ENCODE results near the gene FDXR.

The FDXR gene

DNA sequence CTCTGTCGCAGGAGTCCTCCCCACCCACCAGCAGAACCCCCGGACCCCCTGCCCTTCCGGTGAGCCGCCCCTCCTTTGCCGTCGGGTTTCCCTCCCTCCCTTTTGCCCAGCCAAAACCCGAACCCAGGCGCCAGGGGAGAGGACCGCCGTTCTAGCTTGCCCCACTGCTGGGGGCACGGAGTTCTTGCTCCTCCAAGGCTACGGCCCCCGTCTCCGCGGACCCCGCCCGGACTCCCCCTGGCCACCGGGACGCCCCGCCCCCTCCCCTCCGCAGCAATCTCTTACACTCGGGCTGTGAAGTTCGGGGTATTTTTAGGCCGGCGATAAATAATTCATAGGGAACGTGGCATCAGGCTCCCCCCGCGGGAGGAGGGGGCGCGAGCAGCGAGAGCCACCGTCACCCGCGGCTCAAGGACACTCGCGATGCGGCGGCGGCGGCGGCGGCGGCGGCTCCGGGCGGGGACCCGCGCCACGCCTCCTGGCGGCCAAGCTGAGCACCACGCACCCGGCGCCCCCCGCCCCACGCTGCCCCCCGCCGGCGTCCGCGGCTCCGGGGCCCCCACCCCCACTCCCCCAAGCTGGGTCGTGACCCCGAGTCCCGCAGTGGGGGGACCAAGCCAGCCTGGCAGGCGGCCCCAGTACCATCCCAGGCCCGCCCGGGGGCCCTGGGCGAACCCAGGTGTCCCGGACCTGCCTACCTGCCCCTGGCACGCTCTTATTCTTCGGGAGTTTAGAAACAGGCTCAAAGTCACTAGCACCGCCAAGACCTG, 13.2 kb downstream of the FDXR start, which contains the start of gene GRIN2C:
Gene GRIN2C, minus strand, starts transcription at position 427 of the 770 bp plus-strand sequence. CDS start 4,793 bp downstream, outside the sequence.
- DNase-seq (ENCODE audit: low read depth in 1 of 2, low spot score in 1 of 2), result no peak

DNA sequence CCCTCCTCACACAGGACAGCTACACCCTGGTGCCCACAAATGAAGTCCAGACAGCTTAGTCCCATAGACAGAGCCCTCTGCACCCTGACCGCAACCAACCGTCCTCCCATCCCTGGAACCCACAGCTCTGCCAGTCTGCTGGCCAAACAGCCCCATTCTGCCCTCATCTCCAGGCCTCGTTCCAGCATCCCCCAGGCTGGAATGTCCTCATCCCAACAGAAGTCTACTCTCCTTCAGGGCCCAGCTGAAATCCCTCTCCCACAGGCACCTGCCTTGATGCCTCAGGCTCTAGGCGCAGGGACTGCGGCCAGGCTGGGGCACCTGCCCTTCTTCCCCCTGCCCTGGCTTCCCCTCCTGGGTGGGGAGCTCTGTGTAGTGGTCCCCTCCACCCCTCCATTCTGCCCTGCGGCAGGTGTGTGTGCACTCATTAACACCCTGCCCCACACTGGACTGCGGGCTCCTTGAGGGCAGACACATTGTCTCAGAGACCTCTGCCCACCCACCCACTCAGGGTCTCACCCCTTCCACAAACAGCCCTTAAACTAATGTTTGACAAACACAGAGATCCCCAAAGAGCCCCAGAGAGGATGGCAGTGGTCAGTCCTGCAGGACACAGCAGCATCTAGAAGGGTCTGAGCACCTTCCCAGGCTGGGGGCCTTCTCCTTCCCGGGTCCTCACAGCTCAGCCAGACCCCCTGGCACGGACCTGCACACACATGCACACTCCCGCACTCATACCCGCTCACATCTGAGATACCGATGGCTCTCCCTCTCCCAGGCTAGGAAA, 13.9 kb downstream of the FDXR start:
- DNase-seq (ENCODE audit: low read depth in 1 of 2, low spot score in 1 of 2), result no peak

DNA sequence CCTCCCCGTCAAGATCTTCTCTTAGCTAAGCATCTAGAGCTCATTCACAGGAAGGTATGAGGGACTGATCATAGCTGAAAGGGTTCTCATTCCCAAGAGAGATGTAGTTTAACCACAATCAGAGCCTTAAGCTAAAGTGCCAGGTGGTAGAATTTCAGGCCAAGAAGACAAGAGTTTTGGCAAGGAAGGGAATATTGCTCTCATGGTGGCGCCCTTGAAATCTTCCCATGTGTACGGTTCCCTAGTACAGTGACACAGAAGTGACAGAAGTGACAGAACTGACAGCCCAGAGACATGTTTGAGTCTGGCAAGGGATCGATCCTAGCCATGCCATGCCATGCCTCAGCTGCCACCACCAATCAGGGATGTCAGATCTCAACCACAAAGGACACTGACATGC, 15.6 kb downstream of the FDXR start:
- DNase-seq (ENCODE audit: low read depth in 1 of 2, low spot score in 1 of 2), result no peak

DNA sequence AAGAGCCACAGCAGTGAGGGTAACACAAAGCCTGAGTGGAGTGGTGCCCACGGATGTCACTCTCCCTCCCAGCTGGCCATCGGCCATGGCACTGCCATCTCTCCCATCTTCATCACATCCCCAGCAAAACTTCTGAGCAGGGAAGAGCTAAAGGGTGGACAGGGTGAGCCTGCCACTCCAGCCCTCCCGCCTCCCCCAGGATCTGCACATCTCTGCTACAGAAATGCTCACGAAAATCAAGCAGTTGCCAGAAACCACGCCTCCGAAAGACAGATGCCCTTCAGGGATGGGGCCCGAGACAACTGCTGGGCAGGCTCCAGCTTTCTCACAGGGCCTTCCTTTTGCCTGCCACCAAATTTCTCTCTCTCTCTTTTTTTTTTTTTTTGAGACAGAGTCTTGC, 16.7 kb downstream of the FDXR start:
- no peak for DNase-seq (ENCODE audit: low read depth in 1 of 2, low spot score in 1 of 2)

DNA sequence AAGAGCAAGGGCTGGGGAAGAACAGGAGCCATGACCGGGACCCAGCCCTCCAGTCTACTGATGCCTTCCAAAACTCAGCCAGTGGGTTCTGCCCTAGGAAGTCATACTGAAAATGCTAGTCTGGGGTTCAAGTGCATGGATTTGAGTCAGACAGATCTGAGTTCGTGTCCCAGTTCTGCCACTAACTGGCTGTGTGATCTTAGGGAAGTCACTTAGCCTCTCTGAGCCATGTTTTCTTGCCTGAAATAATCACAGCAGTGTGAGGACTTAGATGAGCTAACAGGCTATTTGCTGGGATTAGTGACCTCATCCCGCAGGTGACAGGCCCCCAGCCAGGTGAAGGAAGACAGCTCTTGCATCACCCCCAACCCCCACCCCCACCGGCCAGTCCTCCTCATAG, 17.5 kb downstream of the FDXR start:
- DNase-seq (ENCODE audit: low read depth in 1 of 2, low spot score in 1 of 2), result no peak

DNA sequence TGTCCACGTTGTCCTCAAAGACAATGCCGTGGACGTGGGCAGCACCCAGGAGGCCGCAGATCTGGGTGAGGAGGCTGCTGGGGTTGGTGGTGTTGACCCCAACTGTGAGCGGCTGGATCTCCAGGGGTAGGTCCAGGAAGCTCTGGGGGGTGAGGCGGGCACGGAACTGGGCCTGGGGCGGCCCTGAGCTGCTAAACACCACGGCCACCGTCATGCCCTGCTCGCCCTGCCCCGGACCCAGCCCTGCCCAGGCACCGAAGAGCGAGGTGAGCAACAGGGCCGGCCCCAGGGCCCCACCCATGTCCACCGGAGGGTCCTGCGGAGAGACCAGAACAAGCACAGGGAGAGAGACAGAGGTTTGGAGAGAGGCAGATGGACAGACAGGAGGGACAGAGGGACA, 18.0 kb downstream of the FDXR start:
- no peak for DNase-seq (ENCODE audit: low read depth in 1 of 2, low spot score in 1 of 2)

DNA sequence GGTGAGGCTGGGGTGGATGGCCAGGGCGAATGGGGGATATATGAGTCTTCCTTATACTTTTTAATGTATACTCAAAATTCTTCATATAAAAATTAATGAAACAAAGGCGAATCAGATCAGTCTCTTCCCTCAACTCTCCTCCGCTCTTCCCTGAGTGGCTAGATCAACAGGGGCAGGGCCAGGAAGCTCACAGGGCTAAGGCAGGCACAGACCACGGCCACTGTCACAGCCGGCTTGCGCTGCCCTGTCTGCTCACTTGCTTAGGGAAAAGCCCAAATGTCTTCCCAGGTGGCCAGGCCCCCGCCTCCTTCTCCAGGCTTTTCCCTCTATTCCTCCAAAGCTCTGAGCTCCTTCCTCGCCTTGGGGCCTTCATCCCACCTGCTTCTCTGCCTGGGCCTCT, 19.1 kb downstream of the FDXR start:
- no peak for DNase-seq (ENCODE audit: low read depth in 1 of 2, low spot score in 1 of 2)

DNA sequence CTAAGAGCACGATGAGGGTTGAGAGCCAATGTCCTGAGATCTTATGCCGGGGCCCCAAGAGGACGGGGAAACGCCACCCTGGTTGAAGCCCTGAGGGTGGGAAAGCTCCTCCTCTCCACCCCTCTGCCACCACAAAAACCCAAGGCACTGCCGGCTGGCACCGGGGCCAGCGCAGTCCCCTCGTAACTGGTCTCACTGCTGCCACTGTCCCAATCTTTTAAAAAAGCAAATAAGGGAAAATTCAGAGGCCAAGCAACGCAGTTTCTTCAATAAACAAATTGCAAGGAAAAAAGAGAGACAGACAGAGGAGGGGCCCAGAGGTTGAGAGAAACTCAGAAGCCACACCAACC, 19.8 kb downstream of the FDXR start:
- no peak for DNase-seq (ENCODE audit: low read depth in 1 of 2, low spot score in 1 of 2)

DNA sequence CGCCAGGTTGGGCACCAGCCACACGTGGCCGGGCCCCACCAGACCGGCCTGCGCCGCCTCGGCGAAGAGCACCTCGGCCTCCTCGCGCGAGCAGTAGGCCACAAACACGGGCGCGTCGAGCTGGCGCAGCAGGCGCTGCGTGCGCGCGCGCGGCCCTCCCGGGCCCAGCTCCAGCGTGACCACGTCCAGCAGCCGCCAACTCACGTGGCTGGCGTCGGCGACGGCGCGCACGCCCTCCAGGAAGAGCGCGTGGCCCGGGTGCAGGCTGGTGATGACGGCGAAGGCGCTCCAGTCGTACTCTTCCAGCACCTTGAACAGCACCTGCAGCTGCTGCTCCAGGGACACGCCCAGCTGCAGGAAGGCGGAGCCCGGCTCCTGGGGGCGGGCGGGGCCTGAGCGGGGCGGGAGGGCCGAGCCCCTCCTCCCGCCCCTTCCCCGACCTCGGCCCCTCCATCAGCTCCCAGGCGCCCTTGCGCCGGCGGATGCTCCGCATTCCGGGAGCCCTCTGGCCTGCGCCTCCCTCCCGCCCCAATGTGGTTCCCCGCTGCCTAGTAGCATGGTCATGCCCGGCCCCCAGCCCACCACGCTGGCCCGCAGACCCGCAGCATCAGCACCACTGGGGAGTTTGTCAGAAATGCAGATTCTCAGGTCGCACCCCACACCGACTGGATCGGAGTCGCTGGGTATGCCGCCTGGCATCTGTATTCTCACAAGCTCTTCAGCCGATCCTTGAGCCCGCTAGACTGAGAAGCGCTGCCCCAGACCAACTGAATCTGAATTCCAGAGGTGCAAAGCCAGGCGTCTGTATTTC, 20.4 kb downstream of the FDXR start:
- DNase-seq (ENCODE audit: low read depth in 1 of 2, low spot score in 1 of 2), result peak; percentile 29 to 48

DNA sequence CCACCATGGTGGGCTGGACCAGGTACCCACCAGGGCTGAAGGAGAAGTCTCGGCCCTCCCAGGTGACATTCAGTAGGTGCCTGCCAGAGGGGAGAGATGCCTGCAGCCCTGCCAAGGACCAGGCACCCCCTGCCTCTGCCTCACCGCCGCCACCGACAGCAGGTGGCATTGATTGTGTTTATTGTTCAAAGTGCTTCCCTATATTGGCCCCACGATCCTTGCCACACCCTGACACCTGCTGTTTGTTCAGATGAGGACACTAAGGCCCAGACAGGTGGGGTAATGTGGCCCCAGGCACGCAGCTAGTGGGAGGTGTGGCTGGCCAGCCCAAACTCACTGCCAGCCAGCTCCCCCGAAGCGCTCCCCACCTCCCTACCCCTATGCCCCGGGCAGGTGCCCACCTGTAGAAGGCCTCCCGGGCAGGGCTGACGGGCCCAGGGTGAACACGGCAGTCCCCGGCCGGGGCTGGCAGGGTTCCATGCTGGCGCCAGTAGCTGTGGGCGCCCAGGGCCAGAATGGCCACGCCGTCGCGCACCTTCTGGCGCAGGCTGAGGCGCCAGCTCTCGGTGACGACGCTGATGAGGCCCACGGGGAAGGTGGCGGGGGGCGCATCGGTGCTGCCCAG, 21.1 kb downstream of the FDXR start:
- DNase-seq (ENCODE audit: low read depth in 1 of 2, low spot score in 1 of 2), result no peak

DNA sequence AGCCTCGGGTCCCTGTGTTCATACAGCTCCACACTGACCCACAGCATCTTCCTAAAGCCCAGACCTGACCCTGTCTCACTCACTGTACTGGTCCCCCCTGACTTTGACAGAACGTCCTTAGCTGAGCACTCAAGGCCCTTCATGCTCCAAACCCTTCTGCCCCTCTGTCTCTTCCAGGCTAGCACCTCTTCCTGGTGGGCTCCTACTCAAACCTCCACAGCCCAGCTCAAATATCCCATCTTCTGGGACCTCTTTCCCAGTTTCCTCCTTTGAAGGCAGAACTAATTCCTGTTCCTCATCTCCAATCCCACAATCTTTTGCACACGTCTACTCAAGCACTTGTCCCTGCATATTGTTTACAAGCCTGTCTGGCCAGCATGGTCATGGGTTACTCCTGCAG, 21.9 kb downstream of the FDXR start:
- DNase-seq (ENCODE audit: low read depth in 1 of 2, low spot score in 1 of 2), result no peak

DNA sequence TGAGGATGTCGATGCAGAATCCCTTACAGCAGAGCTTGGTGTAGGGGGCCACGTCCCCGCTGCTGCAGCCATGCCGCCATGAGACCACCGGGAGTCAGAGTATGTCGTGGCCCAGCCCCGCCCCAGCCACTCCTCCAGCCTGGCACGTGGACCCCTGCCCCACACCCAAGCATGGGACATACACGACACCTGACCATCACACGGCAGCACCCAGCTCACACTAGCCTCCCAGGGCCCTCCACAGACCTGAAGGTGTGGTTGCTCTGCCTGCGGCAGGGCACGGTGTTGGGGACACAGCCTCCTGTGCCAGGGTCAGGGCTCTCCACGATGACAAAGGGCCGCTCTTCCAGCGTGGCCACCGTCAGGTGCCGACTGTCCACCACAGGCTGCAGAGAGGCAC, 22.5 kb downstream of the FDXR start:
- DNase-seq (ENCODE audit: low read depth in 1 of 2, low spot score in 1 of 2), result no peak

DNA sequence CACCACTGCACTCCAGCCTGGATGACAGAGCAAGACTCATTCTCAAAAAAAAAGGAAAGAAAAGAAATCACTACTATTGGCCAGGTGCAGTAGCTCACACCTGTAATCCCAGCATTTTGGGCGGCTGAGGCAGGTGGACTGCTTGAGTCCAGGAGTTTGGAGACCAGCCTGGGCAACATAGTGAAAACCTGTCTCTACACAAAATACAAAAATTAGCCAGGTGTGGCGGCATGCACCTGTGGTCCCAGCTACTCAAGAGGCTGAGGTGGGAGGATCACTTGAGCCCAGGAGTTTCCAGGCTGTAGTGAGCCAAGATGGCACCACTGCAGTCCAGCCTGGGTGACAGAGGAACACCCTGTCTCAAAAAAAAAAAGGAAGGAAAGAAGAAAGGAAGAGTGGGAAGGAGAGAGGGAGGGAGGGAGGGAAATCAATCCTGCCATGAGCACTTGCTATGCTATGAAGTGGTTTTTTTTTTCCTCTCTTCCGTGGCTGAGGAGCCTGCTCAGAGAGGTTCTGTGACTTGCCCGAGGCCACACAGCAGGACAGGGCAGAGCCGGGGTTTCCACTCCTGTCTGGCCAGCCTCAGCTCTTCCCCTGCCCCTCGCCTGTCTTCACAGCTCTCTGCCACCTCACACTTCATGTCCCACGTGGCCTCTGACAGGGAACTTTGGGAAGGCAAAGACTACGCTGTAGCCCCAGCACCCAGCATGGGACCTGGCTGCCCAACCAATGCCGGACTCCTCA, 24.0 kb downstream of the FDXR start:
- no peak for DNase-seq (ENCODE audit: low read depth in 1 of 2, low spot score in 1 of 2)

DNA sequence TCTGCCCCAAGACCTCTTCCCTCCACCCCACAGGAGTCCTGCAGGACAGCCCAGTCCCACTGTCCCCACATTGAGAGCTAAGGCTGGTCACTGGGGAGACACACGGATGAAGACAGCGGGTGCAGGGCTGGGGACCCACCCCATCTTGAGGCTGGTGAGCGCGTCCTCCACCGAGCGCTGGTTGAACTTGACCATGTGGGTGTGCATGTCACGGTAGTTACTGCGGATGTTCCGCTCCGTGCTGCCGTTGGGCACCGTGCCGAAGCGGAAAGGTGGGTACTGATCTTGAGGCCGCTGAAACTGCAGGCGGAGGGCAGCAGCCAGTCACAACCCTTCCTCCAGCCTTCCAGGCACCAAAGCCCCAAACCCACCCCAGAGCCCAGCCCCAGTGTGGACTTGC, 26.2 kb downstream of the FDXR start:
- DNase-seq (ENCODE audit: low read depth in 1 of 2, low spot score in 1 of 2), result no peak

DNA sequence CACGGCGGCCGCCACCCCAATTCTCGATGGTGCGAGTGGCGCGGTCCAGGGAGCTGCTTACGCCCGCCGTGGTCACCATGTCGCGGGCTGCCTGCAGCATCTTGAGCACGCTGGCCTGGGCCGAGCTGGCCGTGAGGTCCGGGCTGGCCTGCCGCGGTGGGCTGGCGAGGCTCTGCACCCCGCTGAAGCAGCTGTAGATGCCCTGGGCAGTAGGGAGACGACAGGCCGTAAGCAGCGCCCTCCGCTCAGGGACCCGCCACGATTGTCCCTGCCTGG, 29.5 kb downstream of the FDXR start:
- no peak for DNase-seq (ENCODE audit: low read depth in 1 of 2, low spot score in 1 of 2)

DNA sequence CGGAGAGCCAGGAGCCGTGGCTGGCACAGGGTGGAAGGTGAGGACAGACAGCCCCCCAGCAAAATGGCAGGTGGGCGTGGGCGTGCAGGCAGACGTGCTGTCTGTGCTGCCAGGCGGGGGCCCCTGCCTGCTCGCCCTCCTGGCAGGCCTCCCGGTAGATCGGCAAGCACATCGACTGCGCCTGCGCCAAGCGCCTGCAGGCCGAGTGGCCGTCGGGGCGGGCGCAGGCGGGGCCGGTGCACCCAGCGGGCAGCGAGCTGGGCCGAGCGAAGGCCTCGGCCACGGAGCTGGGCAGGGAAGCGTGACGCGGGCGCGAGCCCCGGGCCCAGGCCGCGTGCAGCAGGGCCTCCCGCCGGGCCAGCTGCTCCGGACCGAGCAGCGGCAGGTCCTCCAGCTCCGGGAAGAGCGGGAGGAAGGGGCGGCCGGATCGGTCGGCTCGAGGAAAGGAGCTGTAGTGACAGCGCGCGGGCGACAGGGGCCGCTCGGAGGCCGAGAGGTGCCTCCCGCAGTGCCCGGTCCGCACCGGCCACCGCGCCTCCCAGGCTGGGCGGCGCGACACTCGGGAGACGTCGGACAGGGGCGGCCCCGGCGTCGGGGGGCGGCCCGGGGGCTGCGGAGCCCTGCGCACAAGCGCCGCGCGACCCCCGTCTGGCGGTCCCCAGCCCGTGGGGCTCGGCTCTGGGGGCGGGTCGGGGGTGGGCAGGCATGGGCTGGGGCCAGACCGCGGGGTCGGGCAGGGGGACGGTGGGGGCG, 30.0 kb downstream of the FDXR start:
- DNase-seq (ENCODE audit: low read depth in 1 of 2, low spot score in 1 of 2), result no peak

DNA sequence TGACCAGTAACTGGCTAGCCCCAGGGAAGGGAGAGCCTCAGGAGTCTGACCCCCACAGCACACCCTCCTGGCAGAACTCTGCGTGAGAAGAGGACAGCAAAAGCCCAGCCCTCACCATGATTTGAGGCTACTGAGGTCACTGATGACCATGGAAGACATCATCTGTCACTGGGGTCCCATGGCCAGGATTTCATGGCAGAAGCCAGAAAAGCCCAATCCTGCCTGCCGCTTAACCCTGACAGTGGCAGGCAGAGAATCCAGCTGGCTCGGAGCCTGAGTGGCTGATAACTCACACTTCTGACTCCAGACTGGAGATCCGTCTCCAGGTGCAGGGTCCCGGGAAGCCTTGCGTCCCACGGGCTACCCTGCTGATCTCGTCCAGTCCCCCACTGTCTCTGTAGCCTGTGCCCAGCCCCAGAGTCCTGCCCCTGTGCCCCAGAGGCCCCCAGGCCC, 30.6 kb downstream of the FDXR start:
- DNase-seq (ENCODE audit: low read depth in 1 of 2, low spot score in 1 of 2), result no peak

DNA sequence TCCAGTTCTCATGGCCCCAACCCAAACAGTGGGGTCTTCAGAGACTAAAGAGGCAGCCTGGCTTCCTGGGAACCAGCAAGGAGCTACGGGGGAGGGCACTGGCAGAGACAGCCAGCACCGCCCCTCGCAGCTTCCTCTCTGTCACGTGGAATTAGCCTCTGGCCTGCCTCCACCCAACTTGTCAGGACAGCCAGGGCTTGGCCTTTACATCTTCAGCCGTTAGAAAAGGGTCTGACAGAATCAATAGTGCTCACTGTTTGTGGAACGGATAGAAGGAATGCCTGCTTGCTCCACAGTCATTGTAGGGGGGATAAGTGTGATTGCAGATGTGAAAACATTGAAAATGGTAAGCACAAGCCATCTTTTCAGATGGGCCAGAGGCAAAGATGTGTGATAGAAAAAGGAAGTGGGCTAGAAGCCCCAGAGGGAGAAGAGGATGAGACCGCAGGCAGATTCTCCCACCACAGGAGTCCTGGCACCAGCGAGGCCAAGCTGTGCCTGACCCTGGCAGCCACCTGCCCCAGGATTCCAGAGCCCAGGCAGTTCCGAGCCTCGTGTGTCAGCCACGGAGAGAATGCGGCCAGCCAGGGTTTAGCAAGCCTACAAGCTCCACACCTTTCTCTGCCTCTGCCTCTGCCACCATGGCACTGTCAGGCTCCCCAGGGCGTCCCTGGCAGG, 31.7 kb downstream of the FDXR start:
- no peak for DNase-seq (ENCODE audit: low read depth in 1 of 2, low spot score in 1 of 2)

DNA sequence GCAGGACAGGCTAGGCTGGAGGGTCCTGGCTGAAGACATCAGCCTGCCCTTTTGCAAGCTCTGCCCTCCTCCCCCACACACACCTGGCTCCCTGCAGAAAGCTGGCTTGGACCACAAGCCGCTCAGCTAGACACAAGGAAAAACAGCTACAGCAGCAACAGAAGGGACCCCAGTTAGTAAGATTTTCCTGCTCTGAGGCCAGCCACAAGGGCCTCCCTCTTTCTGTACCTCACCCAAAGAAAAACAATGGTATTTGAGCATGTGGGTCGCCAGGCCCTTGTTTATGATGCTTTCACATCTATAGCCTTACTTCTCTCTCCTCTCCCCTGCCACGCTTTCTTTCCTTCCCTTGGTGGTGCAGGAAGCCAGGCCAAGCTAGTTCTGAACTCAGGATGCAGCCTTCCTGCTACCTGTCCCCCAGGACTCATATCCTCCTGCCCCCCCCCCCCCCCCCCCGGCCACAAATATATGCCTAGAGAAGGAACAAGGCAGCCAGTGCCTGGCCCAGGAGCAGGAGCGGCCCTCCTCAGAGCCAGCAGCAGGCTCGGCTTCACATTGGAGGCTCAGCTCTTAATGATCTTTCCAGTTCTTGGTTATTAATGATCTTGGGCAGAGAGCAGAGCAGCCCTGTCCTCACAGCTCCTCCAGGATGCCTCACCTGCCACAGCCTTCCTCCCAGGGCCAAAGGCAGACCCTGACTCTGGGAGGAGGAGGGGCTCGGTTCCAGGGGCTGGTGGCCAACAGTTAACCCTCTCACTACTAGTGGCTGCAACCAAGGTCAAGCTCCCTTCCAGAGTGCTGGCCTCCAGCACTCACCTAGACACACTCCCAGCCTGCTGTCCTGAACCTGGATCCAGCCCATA, 32.6 kb downstream of the FDXR start:
- DNase-seq (ENCODE audit: low read depth in 1 of 2, low spot score in 1 of 2), result no peak
